Vagina (tissue), 2 donors: ENCODE measurements around the gene FSTL4.

Experiments used
- POLR2A ChIP-seq, 2 donors: fragments of 450-650 bp; IDR thresholded peaks; one replicate each; pipeline ENCODE4 v1.6.1; 2017; ENCODE audit warnings: antibody characterized with exemption in 2 of 2, mild to moderate bottlenecking in 2 of 2, moderate library complexity in 2 of 2
- POLR2AphosphoS5 ChIP-seq, 2 donors: sonication (generic); formaldehyde crosslinking; IDR thresholded peaks; one replicate each; pipeline ENCODE4 v1.9.0; 2017; ENCODE audit warnings: antibody characterized with exemption in 2 of 2, mild to moderate bottlenecking in 2 of 2, low read depth in 1 of 2; ENCODE audit not compliant: insufficient read depth in 1 of 2
- TF ChIP-seq, protein P1 (sequence below), 3 experiments: fragments of 450-650 bp in 2 of 3; fragments of 200-600 bp in 1 of 3; sonication (generic) in 1 of 3; IDR thresholded peaks; one replicate each; pipeline ENCODE4 v1.5.1; 2017 to 2019; ENCODE audit warnings: antibody characterized with exemption in 3 of 3, mild to moderate bottlenecking in 2 of 3, moderate library complexity in 2 of 3

GRCh38 chr5:133624316-133624715 is 12.0 kb upstream of the FSTL4 start:
- TF ChIP-seq, protein P1, sequence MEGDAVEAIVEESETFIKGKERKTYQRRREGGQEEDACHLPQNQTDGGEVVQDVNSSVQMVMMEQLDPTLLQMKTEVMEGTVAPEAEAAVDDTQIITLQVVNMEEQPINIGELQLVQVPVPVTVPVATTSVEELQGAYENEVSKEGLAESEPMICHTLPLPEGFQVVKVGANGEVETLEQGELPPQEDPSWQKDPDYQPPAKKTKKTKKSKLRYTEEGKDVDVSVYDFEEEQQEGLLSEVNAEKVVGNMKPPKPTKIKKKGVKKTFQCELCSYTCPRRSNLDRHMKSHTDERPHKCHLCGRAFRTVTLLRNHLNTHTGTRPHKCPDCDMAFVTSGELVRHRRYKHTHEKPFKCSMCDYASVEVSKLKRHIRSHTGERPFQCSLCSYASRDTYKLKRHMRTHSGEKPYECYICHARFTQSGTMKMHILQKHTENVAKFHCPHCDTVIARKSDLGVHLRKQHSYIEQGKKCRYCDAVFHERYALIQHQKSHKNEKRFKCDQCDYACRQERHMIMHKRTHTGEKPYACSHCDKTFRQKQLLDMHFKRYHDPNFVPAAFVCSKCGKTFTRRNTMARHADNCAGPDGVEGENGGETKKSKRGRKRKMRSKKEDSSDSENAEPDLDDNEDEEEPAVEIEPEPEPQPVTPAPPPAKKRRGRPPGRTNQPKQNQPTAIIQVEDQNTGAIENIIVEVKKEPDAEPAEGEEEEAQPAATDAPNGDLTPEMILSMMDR (IDR thresholded peaks at IDR 0.05): no peak
- TF ChIP-seq POLR2A (IDR thresholded peaks at IDR 0.05) (no peak), POLR2AphosphoS5 (IDR thresholded peaks at IDR 0.05; ENCODE audit: insufficient read depth in 1 of 2, low read depth in 1 of 2) (no peak)
